GM21576 (cell line): ENCODE measurements around the gene SIGLEC6.

ENCODE experiments used
- ATAC-seq: cut with Tn5 transposase; IDR thresholded peaks from one replicate; pipeline ENCODE4 v1.9.1; 2021; ENCODE audit warnings: mild to moderate bottlenecking, moderate library complexity; ENCODE audit not compliant: unreplicated experiment

The SIGLEC6 gene

DNA sequence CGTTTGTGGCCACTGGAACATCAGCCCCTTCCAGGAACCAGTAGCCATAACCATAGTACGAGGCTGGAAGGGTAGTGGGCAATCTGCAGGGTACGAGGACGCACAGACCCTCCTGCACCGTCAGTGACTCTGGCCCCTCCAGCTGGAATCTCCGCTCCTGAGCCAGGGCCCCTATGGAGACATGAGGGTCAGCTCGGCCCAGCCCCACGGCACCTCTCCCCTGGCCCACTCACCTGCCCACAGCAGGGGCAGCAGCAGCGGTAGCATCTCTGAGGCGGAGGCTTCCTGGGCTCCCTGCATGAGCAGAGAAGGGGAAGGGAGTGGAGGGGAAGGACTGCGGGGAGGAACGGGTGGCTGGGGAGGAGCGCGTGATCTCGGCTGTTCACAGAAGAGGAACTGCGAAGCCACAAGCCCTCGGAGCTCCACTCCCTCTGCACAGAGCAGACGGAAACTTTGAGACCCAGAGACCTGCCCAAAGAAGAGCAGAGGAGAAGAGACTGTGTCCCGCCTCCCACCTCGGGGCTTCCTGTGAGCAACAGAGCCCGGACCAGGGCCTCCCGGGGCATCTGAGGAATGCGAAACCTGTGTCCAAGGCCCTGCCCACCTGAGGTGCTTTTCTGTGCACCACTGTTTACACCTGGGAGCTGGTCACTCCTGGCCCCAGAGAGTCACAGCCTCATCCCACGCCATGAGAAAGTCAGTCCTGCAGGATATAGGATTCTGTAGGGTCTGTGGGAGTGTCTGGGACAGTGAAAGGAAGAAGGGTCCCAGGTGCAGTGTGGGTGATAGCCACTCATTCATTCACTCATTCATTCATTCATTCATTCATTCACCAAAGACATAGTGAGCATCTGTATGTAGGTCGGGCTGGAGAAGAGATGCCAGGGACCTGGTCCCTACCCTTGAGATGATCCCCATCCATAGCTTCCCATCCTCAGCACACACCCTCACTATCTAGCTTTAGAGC lies at the start of gene SIGLEC6:
SIGLEC6 (minus strand) TSS at position 322 of the 967 bp plus-strand sequence; CDS start at position 300, 22 bp downstream.
- ATAC-seq = peak; percentile 58

DNA sequence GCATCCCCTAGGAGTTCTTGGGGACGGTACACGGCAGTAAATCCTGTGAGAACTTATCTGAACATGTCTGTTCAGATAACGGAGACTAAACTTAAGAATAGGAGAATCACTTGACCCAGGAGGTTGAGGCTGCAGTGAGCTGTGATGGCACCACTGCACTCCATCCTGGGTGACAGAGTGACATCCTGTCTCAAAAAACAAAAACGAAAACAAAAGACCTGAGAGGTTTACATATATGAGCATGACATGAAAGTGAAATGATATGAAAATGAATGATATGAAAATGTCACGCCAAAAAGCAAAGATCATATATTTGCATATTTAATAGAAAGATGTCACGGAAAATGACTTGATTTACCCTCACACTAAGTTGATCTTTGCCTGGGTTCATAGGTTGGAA lies 45.4 kb upstream of the SIGLEC6 start:
- no peak for ATAC-seq

DNA sequence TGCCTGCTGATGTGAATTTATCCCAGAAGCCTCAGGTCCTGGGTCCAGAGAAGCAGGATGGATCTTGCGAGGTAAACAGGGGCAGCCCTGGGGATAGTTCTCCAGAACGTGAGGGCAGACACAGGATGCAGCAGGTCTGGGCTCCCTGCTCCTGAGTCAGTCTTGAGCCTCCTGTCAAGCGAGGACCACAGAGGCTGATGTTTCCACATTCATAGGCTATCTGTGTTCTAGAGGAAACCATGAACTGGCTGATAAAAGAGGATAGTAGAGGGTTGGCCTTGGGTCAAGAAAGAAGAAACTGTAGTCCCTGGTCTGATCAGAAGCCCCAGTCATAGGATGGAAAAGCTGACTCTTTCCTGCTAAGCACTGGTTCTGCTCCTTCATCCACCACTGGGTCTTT lies 41.9 kb upstream of the SIGLEC6 start:
- ATAC-seq = no peak

DNA sequence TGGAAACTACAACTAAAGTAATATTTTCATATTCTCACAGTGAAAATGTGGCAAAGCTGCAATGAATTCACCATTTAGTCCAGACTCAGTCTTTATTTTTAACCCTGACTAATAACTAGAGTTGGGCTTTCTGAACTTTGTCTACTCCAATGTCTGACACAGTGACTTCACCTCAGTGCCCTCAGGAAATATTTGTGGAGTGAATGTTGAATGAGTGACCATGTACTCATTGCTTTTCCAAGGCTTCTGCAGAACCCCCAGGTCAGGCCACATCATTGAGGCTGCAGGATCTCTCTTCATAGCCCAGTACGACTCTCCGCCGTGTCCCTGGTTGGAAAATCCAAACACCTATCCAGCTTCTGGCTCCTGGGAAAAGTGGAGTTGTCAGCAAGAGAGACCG lies 41.4 kb upstream of the SIGLEC6 start:
- no peak for ATAC-seq

DNA sequence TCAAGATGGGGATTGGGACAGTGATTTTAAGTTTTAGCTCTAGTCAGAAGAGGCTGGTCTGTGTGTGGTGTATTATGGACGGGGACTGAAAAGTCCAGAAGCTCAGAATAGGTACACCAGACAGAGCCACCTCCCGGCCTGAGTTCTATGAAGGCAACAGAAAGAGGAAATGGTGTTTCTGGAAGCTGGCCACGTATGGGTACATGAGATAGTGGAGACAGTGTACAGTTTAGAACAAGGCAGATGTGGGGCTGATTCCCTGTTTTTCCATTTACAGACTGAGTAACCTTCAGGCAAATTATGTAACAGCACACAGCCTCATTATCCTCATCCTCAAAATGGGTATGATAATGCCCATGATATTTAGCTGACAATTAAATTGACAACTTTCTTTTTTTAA lies 40.9 kb upstream of the SIGLEC6 start:
- no peak for ATAC-seq

DNA sequence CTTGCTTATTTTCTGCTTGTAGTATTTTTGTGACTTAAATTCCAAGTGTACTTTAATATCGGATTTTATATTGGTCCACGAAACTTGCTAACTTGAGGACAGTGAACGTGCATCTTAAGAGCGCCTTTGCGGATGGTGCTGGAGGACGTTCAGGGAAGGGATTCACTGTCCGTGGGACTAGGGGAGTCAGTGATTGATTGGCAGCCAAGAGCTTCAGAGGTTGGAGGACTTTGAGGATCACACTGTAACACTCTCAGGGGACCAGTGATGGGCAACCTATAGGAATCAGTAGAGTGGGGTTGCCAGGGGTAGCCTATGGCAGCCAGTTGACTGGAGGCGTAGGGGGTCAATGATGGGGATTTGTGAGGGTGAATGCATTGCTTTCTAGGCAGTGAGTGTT lies 40.1 kb upstream of the SIGLEC6 start:
- no peak for ATAC-seq

DNA sequence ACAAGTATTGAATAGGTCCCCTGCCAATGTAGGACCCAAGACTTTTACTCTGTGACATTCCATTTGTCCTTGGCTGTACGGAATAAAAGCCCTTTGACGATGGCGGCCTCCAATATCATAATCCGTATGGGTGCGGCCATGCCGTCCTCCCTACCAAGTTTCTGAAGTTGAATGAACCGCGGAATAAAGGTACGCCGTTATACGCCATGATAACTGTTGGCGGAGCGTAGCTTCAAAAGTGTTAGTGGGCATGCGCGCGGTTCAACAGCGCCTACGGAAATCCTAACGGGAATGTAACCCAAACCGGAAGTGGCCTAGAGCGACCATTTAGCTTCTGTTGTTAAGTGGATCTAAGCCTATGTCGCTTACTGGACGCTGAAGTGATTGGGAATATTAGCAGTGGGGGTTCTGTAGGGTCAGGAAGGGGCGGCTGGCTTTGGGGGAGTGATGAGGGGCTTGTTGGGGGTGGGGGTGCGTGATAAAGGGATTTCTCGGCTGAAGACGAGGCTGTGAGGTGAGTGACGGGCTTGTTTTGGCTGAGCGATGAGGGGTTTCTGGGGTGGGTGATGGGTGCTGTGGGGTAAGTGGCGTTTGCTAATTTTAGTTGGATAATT lies 39.6 kb upstream of the SIGLEC6 start, which contains the start of gene ZNF175:
ZNF175 (plus strand) TSS at position 322 of the 614 bp plus-strand sequence. CDS start 2,047 bp downstream, outside the sequence.
- ATAC-seq = no peak

DNA sequence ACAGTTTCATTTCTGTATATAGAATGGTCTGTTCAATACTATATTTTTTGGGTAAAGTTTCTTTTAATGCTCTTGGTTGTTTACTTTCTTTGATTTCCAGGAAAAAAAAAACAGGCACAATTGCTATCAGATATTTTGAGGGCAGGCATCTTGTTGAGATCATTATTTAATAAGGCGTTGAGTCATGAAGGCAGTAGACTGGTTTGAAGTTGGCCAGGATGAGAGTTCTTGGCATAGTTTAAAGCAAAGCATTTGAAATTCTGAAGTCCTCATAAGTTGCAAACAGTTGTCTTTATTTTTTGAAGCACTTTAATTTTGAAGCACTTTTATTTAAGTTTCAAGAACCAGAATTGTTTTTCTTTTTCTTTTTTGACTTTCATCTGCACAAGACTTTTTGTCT lies 37.0 kb upstream of the SIGLEC6 start:
- ATAC-seq = no peak

DNA sequence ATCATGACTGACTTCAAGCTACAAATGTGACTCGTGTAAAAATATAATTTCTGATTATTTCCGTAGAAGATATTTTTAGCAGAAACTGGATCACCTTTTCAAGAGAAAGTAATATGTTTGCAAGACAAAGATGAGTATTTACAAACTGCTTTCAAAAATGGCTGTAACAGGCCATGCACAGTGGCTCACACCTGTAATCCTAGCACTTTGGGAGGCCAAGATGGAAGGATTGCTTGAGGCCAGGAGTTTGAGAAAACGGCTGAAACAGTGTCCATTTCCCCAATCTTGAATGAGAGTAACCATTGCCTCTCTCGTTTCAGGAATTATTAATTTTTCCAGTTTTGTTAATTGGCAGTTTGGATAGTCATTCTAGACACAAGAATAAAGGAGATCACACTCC lies 36.1 kb upstream of the SIGLEC6 start:
- no peak for ATAC-seq

DNA sequence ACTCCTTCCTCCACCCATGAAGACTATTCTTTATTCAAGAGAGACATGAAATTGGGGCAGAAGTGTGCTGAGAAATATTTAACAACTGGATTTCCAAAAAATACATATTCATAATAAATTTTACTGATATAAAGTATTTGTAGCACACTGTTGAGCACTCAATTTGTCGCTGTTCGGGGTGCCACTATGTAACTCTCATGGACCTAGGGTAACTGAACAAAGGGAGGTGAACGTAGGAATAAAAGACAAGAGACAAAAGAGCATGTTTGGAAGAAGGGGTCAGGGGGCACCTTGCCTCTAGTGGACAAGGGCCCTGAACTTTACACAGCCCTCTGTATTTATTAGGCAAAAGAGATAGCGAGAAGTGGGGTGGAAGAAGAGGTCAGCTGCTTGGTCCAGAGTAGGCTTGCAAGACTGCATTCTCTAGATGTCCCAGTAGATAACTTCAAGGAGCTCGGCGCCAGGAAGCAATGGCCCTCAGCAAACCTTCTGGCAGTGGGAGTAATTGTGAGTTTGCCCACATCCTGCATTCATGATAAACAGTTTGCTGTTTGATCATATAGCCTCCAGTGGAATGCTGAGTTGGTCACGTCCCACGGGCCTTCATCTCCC lies 35.1 kb upstream of the SIGLEC6 start:
- ATAC-seq = no peak

DNA sequence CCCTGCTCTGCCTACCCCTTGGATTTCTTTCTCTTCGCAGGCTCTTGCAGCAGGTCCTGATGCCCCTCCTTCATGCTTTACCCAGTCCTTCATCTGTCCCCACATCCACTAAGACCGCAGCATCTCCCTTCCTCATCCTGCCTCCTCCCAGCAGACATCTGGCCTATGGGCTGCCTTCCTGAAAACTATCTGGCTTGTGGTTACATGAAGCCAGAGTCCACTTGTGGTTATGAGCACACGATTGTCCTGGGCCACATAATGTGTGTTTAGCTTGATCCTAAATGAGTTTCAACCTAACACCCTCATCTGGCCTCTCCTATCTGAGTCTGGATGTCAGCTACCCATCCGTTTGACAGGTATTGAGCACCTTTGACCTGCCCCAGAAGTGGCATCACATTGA lies 34.1 kb upstream of the SIGLEC6 start:
- ATAC-seq = no peak

DNA sequence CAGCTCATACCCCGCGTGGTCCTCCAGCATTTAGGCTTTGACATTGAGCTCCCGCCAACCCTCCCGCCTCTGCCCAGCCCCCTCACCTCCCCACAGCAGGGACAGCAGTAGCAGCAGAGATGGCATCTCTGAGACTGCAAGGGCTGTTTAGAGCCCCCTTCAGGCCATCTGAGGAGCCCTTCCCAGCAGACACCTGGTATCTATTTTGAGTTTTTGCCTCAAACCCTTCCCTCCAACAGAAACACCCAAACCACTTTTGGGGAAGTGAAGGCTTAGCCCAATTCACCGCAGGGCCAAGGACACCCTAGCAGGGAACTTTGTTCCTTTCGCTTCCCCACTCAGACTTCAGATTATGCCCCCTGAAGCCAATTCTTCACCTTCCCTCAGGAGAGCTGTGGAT lies 33.3 kb upstream of the SIGLEC6 start:
- ATAC-seq = no peak

DNA sequence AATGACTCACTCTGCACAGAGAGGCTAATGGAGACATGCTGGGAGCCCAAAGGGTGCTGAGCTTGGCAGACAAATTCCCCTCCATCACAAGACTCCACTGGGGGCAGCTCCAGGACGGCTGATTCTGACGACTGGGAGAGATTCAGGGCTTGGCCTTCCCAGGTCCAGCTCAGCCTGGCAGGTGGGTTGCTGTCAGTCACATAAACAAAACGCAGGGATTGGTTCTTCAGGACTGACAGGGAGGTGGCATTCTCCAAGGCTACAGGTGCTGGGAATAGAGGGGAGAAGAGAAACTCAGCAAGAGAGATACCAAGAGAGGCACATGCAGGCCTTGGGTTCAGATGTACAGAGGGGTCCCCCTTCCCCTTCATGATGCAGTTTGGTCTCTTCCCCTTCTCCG lies 28.9 kb upstream of the SIGLEC6 start:
- ATAC-seq = no peak

DNA sequence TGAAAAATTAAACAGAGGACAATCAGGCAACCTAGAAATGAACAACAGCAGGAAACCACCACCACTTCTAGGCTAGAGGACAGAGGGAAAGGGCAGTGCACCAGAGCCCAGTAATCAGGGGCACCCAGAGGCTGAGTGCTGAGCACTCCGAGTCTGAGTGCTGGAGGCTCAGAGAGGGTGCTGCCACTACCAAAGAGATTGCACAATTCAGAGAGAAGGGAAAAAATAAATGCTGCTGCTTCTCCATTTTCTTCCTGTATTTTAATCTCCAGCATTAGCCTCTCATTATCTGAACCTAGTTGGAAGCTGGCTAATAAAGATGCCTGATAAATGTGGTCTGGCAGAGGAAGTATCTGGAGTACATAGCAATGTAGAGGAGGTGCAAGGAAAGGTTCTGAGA lies 27.8 kb upstream of the SIGLEC6 start:
- no peak for ATAC-seq

DNA sequence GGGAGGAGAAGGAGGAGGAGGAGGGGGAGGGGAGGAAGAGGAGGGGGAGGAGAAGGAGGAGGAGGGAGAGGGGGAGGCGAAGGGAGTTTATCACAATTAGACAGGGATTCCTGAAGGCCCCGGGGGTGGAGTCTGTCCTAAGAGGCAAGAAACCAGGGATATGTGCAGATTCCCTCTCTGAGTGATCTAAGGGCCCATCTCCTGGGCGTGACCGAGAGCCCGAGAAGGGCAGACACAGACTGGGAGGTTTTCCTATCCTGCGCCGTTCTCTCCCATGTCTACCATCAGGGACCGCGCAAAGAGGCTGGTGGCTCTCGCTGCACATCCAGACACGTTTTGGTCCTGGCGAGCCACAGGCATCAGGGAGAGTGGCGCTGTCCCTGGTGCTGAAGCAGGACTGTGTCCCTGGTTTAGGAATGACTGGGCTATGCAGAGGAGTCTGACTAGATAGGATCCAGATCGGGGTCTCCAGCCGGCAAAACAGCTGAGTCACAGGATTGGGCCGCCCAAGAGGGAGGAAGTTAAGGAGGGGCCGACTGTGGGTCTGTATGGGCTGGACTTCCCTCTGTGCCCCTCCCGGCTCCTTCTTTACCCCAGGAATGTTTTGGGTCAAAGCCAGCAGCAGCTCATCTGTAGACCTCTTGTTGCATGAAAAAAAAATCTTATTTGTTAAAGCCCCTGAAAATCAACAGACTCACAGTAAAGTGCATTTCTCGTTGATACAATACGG lies 21.7 kb upstream of the SIGLEC6 start:
- no peak for ATAC-seq

DNA sequence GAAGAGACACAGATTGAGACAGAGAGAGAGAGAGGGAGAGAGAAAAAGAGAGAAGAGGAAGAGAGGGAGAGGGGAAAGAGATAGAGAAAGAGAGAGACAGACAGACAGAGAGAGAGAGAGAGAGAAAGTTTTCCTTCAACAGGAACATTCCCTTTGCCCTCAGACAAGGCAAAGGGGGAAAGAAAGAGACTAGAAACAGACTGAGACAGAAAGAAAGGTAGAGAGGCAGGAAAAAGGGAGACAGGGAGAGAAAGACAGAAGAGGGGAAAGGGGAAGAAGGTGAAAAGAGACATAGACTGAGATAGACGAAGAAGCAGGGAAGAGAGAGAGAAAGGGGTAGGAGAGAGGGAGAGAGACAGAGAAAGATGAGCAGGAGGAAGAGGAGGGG lies 21.1 kb upstream of the SIGLEC6 start:
- ATAC-seq = no peak

DNA sequence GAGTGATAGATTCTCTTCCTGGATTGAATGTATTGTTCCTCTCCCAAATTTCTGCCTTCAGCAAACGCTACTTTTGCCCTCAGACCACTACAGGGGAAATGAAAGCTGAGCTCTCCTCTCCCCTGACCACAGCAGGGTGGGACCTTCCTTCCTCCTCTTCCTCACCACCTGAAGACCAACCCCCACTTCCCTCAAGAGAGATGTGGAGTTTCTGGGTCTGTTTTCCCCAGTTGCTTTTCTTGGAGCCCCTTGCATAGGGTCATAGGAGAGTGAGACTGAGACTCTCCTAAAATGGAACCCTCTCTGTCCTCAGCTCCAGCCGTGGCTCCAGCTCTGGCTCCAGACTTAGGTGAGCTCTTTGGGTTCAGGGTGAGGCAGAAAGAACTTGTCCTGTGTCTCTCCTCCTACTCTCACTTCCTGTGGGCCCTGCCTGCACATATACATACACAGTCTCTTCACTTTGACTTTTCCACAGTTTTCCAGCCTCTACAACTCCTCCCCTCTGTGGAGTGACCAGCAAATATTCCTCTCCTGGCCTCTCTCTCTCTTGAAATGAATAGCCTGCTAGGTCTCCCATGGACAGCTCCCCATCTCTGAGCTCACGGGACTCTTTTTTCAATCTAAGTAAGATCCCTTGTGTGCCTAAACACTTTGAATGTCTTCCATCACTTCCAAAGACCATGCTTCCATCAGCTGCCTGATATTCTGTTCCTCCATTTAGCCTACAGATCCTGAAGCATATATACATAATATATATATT lies 20.4 kb upstream of the SIGLEC6 start:
- no peak for ATAC-seq

DNA sequence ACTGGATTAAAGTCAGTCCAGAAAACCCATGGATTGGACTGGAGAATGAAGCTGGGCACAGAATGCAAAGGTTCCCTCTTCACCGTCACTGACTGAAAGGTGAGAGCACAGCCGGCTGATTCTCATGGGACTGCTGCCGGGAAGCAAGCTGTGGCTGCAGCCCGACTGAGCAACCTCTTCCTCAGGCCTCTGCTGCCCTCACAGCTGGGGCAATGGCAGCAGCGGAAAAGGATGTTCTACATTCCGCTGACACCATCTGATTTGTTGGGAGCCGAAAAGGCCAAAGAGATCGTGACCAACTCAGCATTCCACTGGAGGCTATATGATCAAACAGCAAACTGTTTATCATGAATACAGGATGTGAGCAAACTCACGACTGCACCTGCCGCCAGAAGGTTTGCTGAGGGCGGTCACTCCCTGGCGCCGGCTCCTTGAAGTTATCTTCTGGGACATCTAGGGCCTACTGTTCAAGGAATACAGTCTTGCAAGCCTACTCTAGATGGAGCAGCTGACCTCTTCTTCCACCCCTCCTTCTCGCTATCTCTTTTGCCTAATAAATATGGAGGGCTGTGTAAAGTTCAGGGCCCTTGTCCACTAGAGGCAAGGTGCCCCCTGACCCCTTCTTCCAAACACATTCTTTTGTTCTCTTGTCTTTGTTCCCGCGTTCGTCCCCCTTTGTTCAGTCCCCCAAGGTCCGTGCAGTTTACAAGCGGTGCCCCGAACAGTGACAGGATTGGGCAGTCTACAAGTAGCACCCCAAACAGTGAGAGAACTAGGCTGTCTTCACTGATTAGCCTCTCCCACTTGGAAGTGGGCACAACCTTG lies 19.6 kb upstream of the SIGLEC6 start:
- ATAC-seq = no peak

DNA sequence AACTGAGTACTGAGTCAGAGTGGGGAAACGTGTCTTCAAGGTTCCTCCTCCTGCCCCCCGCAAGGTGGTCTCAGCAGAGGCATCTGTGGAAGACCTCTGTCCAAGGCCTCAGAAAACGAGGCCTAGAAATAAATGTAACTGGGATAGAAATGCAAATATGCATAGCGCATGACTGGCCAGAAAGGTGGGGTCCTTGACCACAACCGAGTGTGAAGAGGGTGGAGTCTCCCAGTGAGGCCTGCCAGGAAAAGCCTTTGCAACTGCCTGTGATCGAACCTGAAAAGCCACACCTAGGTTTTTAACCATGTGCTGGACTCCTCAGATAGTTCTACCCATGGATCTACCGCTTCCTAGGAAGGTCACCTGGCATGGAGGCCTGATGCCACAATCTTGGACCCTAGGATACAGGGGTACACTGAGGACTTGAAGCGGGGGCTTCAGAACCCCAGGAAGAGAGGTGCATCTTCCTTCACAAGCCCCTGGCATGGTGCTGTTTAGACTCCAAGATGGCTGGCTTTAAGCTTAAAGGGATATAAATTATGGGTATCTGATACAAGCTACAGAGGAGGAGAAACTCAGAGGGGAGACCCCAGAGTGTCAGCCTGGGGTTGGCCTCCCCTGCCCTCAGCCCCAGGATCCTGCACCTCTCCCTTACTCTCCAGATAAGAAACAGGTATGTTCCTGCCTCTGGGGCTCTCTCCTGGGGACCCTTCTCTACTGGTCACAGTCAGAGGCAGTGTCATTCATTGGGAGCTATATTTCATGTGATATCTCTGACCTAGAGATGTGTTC lies 18.3 kb upstream of the SIGLEC6 start:
- no peak for ATAC-seq
